Keratinocyte (primary cell): Measurements from ENCODE around the gene ZFP69. TPM values are rescaled to one million over a fixed set of nuclear protein-coding genes. Genes with fewer than 3 reads are reported as not detected.

Experiments used
- DNase-seq: peaks from one replicate; pipeline ENCODE4 v3.0.0-alpha.2; 2011; ENCODE audit warnings: low read depth, missing footprints, low spot score
- FAIRE-seq: peaks from 2 replicates; lab custom pipeline; 2011; peaks lifted over from hg19 to GRCh38; lab: Jason Lieb, UNC
- H2AFZ ChIP-seq: 2 replicates; pipeline ENCODE4 v1.6.0; 2012; ENCODE audit warnings: low read length, control low read depth, inconsistent platforms; ENCODE audit not compliant: control insufficient read depth
- H3K27ac ChIP-seq: 2 replicates; pipeline ENCODE4 v1.5.1; 2011; ENCODE audit warnings: low read length; ENCODE audit not compliant: control insufficient read depth, insufficient read depth
- H3K27me3 ChIP-seq: 3 replicates; pipeline ENCODE4 v1.6.0; 2011; ENCODE audit warnings: low read length; ENCODE audit not compliant: control insufficient read depth, insufficient read depth; ENCODE audit errors: extremely low read depth
- H3K36me3 ChIP-seq, 2 experiments: 2 replicates in 1 of 2; 3 replicates in 1 of 2; pipeline ENCODE4 v1.5.1; 2011; ENCODE audit warnings: low read length in 2 of 2, mild to moderate bottlenecking in 1 of 2; ENCODE audit not compliant: control insufficient read depth in 2 of 2, insufficient read depth in 2 of 2; ENCODE audit errors: extremely low read depth in 1 of 2
- H3K4me1 ChIP-seq: 3 replicates; pipeline ENCODE4 v1.5.1; 2011; ENCODE audit warnings: low read length; ENCODE audit not compliant: control insufficient read depth, insufficient read depth; ENCODE audit errors: extremely low read depth
- H3K4me2 ChIP-seq: 3 replicates; pipeline ENCODE4 v1.6.0; 2011; ENCODE audit warnings: low read depth, low read length; ENCODE audit not compliant: control insufficient read depth, insufficient read depth; ENCODE audit errors: extremely low read depth
- H3K4me3 ChIP-seq, 3 experiments: fragments of 200-600 bp in 1 of 3; sonication (generic) in 1 of 3; 2 replicates in 2 of 3; 3 replicates in 1 of 3; pipeline ENCODE4 v1.5.1; 2011 to 2016; ENCODE audit warnings: low read length in 3 of 3, mild to moderate bottlenecking in 3 of 3, control low read depth in 2 of 3, inconsistent platforms in 1 of 3, low read depth in 1 of 3, mixed read lengths in 1 of 3, mixed run types in 1 of 3, moderate library complexity in 1 of 3; ENCODE audit not compliant: control insufficient read depth in 2 of 3, insufficient read depth in 2 of 3; ENCODE audit errors: extremely low read depth in 1 of 3
- H3K79me2 ChIP-seq: 2 replicates; pipeline ENCODE4 v1.6.0; 2012; ENCODE audit warnings: low read length; ENCODE audit not compliant: control insufficient read depth, insufficient read depth
- H3K9ac ChIP-seq: 3 replicates; pipeline ENCODE4 v1.6.0; 2011; ENCODE audit warnings: low read length; ENCODE audit not compliant: control insufficient read depth, insufficient read depth; ENCODE audit errors: extremely low read depth
- H3K9me1 ChIP-seq: 3 replicates; pipeline ENCODE4 v1.6.0; 2011; ENCODE audit warnings: low read length; ENCODE audit not compliant: control insufficient read depth, insufficient read depth; ENCODE audit errors: extremely low read depth
- H3K9me3 ChIP-seq: 2 replicates; pipeline ENCODE4 v1.5.1; 2012; ENCODE audit warnings: low read depth, low read length; ENCODE audit not compliant: control insufficient read depth
- H4K20me1 ChIP-seq: 3 replicates; pipeline ENCODE4 v1.6.0; 2011; ENCODE audit warnings: low read length; ENCODE audit not compliant: control insufficient read depth, insufficient read depth; ENCODE audit errors: extremely low read depth
- CTCF ChIP-seq, 3 experiments: IDR thresholded peaks in 1 of 3; conservative IDR thresholded peaks in 1 of 3; optimal IDR thresholded peaks in 1 of 3; 2 replicates in 2 of 3; 3 replicates in 1 of 3; pipeline versions ENCODE3 to v1.5.1; 2011; ENCODE audit warnings: low read length in 3 of 3, mild to moderate bottlenecking in 3 of 3, moderate library complexity in 2 of 3, control low read depth in 1 of 3, inconsistent platforms in 1 of 3; ENCODE audit not compliant: insufficient read depth in 2 of 3; ENCODE audit errors: extremely low read depth in 1 of 3
- EZH2 ChIP-seq: IDR thresholded peaks from one replicate; pipeline ENCODE4 v1.6.1; 2012; ENCODE audit warnings: inconsistent platforms, mild to moderate bottlenecking, low read length, moderate library complexity
- dilution Hi-C: fragments of 300-500 bp; cut with MboI; formaldehyde crosslinking; loops from one replicate; pipeline ENCODE4 v1.7.0; 2020; ENCODE audit warnings: low sequenced_read_pairs; ENCODE audit not compliant: extremely low pct_ligation_motif_present
- polyA plus RNA-seq, 5 experiments: library from polyadenylated mRNA; depleted of rRNA in 3 of 5; stranded (reverse) in 3 of 5; stranded (forward) in 1 of 5; unstranded in 1 of 5; fragments of >200 nt; gene quantifications; 1 replicate in 1 of 5; 2 replicates in 3 of 5; 3 replicates in 1 of 5; pipeline versions ENCODE4 v1.2.1 to v1.2.3, GENCODE V29; 2011 to 2012; ENCODE audit warnings: missing spikeins in 2 of 5, low read depth in 1 of 5, low replicate concordance in 1 of 5

The ZFP69 gene
- polyA plus RNA-seq, 1 donor (not counting 4 experiments of a cell fraction or from before 2014, with no cell fraction given), result 3.5 TPM

GRCh38 chr1:40454873-40455272, 22.2 kb upstream of the ZFP69 start:
- no peak overlapping the region for H3K9ac ChIP-seq
- FAIRE-seq (no peak), DNase-seq (no peak)
- no peak overlapping the region for H3K27ac ChIP-seq
- no peaks in the 10 kb centered on the region for H4K20me1 ChIP-seq
- H3K9me1 ChIP-seq, result no peaks in the 10 kb centered on the region
- H3K4me1 ChIP-seq, result peaks cover 9% of the 10 kb centered on the region
- TF ChIP-seq EZH2 (no peak), CTCF (optimal IDR thresholded peaks at IDR 0.05 in 1 of 3, IDR thresholded peaks at IDR 0.05 in 1 of 3, conservative IDR thresholded peaks at IDR 0.05 in 1 of 3; ENCODE audit: extremely low read depth in 1 of 3, insufficient read depth in 2 of 3, low read length in 3 of 3) (no peak)
- no peaks in the 10 kb centered on the region for H3K27me3 ChIP-seq
- no peak overlapping the region for H2AFZ ChIP-seq
- dilution Hi-C loops, result no loop called here
- no peak overlapping the region for H3K4me3 ChIP-seq
- H3K9me3 ChIP-seq, result peaks cover 1% of the 10 kb centered on the region
- no peak overlapping the region for H3K4me2 ChIP-seq
- H3K79me2 ChIP-seq, result no peaks in the 10 kb centered on the region
- peaks cover 0 to 7% of the 10 kb centered on the region in 2 experiments for H3K36me3 ChIP-seq

GRCh38 chr1:40462956-40463590, 14.0 kb upstream of the ZFP69 start:
- FAIRE-seq (no peak), DNase-seq (no peak)
- Histone ChIP-seq H3K79me2 (no peaks in the 10 kb centered on the region), H3K4me2 (no peak overlapping the region), H3K9me3 (peaks cover 12% of the 10 kb centered on the region), H3K4me1 (no peaks in the 10 kb centered on the region), H4K20me1 (no peaks in the 10 kb centered on the region), H3K4me3 (no peak overlapping the region), H2AFZ (no peak overlapping the region), H3K27ac (no peak overlapping the region), H3K9me1 (no peaks in the 10 kb centered on the region), H3K27me3 (no peaks in the 10 kb centered on the region), H3K36me3 (peaks cover 0 to 3% of the 10 kb centered on the region in 2 experiments), H3K9ac (no peak overlapping the region)
- dilution Hi-C loops, result no loop called here
- TF ChIP-seq EZH2, result no peak
- TF ChIP-seq CTCF (optimal IDR thresholded peaks at IDR 0.05 in 1 of 3, IDR thresholded peaks at IDR 0.05 in 1 of 3, conservative IDR thresholded peaks at IDR 0.05 in 1 of 3; ENCODE audit: extremely low read depth in 1 of 3, insufficient read depth in 2 of 3, low read length in 3 of 3), result no peak
